ENCODE data around the gene PHACTR3. TPM values are rescaled to one million over a fixed set of nuclear protein-coding genes. Genes with fewer than 3 reads are reported as not detected.

The PHACTR3 gene
- total RNA-seq, 4 donors from 2014 or later, result 2.4 to 12.8 (median 9.7) TPM

- Histone ChIP-seq H3K36me3 (no peaks in the 10 kb centered on the region), H3K27me3 (peaks cover 7% of the 10 kb centered on the region), H3K27ac (no peak overlapping the region), H3K9me3 (no peaks in the 10 kb centered on the region), H3K4me1 (no peaks in the 10 kb centered on the region), H3K4me3 (no peak overlapping the region)
- TF ChIP-seq POLR2A (IDR thresholded peaks at IDR 0.05) (no peak), EP300 (IDR thresholded peaks at IDR 0.05) (no peak), POLR2AphosphoS5 (IDR thresholded peaks at IDR 0.05) (no peak)
- TF ChIP-seq, protein P1, sequence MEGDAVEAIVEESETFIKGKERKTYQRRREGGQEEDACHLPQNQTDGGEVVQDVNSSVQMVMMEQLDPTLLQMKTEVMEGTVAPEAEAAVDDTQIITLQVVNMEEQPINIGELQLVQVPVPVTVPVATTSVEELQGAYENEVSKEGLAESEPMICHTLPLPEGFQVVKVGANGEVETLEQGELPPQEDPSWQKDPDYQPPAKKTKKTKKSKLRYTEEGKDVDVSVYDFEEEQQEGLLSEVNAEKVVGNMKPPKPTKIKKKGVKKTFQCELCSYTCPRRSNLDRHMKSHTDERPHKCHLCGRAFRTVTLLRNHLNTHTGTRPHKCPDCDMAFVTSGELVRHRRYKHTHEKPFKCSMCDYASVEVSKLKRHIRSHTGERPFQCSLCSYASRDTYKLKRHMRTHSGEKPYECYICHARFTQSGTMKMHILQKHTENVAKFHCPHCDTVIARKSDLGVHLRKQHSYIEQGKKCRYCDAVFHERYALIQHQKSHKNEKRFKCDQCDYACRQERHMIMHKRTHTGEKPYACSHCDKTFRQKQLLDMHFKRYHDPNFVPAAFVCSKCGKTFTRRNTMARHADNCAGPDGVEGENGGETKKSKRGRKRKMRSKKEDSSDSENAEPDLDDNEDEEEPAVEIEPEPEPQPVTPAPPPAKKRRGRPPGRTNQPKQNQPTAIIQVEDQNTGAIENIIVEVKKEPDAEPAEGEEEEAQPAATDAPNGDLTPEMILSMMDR (IDR thresholded peaks at IDR 0.05), result no peak
- peak; percentile 36 to 64 for DNase-seq (ENCODE audit: low spot score in 2 of 2)
- WGBS, result 50% methylated on average over 2 of the region's 8 CpGs
Measured at GRCh38 chr20:59776059-59776603, 171.8 kb downstream of the PHACTR3 start.

DNA sequence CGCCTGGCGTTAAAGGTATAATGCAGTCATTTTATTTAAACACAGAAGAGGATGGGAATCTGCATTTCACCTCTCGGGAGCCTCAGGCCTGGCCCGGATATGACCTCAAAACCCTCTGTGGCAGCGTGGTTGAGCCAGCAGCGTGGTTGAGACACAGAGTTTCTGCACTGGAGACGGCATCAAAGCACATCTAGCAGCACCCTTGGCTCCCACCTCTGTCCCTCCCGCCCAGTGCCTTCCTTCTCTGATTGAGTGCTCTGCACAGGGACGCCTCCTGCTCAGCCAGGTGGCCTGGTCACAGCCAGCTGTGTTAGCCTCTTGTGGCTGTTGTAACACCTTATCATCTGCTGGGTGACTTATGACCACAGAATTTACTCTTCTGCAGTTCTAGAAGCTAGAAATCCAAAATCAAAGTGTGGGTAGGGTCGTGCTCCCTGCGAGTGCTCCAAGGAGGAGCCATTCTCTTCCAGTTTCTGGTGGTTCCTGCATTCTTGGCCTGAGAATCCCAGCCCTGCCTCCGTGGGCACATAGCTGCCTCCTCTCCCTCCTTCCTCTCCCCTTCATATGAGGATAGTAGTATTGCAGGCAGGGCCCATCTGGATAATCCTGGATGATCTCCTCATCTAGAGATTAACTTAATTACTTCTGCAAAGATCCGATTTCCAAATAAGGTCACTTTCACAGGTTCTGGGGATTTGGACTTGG is 172.4 kb downstream of the PHACTR3 start:
- 80% methylated on average over 7 of the region's 13 CpGs for WGBS

GRCh38 chr20:59777331-59777725 is 173.0 kb downstream of the PHACTR3 start:
- Histone ChIP-seq H3K9me3 (no peaks in the 10 kb centered on the region), H3K27ac (no peak overlapping the region), H3K4me1 (no peaks in the 10 kb centered on the region), H3K36me3 (no peaks in the 10 kb centered on the region), H3K27me3 (peaks cover 5% of the 10 kb centered on the region), H3K4me3 (no peak overlapping the region)
- WGBS, result 78% methylated on average over 3 of the region's 3 CpGs
- no peak for TF ChIP-seq EP300 (IDR thresholded peaks at IDR 0.05)
- DNase-seq (ENCODE audit: low spot score in 2 of 2), result peak in 1 of 2 donors; percentile 9

More for the DNA sequence above, 172.4 kb downstream of the PHACTR3 start:
- TF ChIP-seq POLR2AphosphoS5 (IDR thresholded peaks at IDR 0.05), result no peak
- no peak for TF ChIP-seq EP300 (IDR thresholded peaks at IDR 0.05)
- no peak for TF ChIP-seq POLR2A (IDR thresholded peaks at IDR 0.05)
- TF ChIP-seq, protein P1 (IDR thresholded peaks at IDR 0.05), result no peak
- Histone ChIP-seq H3K27me3 (peaks cover 5% of the 10 kb centered on the region), H3K4me1 (no peaks in the 10 kb centered on the region), H3K9me3 (no peaks in the 10 kb centered on the region), H3K27ac (no peak overlapping the region), H3K4me3 (no peak overlapping the region), H3K36me3 (no peaks in the 10 kb centered on the region)
- DNase-seq (ENCODE audit: low spot score in 2 of 2), result peak in 1 of 2 donors; percentile 47

DNA sequence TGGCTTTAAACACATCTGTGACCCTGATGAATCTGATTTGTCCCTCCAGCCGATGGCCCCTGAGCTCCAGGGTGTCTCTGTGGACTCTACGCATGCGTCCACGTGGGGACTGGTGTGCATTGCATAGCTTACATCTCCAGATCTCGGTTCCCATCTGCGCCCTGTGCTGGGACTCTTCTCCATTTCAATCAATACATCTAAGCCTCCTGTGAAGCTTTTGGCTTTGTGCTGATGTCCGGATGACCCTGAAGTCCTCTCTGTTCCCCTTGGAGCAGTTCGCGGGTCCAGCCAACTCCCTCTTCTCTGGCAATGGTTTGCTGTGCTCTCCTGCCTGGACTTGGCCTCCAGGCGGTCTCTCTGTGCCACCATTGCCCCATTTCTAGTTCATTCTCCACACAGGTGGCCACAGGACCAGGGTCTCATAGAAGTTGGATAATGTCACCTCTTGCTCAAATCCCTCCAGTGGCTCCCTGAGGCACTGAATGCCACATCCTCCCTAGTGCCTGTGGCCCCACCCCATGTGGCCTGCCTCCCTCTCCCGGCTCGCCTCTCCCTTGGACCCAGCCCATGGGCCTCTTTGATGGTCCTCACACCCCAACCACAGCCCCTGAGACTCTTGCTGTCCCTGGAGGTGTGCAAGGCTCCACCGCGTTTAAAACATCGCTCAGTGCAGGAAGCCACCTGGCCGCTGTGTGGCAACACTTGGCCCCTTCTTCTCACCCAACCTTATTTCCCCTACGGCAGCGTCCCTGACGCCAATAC is 173.7 kb downstream of the PHACTR3 start:
- no peak for TF ChIP-seq EP300 (IDR thresholded peaks at IDR 0.05)
- TF ChIP-seq POLR2A (IDR thresholded peaks at IDR 0.05), result no peak
- TF ChIP-seq, protein P1 (IDR thresholded peaks at IDR 0.05), result no peak
- no peak for TF ChIP-seq POLR2AphosphoS5 (IDR thresholded peaks at IDR 0.05)
- Histone ChIP-seq H3K27ac (no peak overlapping the region), H3K36me3 (no peaks in the 10 kb centered on the region), H3K27me3 (peaks cover 5% of the 10 kb centered on the region), H3K4me1 (no peaks in the 10 kb centered on the region), H3K4me3 (no peak overlapping the region), H3K9me3 (no peaks in the 10 kb centered on the region)
- 88% methylated on average over 18 of the region's 19 CpGs for WGBS
- DNase-seq (ENCODE audit: low spot score in 2 of 2), result peak in 1 of 2 donors; percentile 46

DNA sequence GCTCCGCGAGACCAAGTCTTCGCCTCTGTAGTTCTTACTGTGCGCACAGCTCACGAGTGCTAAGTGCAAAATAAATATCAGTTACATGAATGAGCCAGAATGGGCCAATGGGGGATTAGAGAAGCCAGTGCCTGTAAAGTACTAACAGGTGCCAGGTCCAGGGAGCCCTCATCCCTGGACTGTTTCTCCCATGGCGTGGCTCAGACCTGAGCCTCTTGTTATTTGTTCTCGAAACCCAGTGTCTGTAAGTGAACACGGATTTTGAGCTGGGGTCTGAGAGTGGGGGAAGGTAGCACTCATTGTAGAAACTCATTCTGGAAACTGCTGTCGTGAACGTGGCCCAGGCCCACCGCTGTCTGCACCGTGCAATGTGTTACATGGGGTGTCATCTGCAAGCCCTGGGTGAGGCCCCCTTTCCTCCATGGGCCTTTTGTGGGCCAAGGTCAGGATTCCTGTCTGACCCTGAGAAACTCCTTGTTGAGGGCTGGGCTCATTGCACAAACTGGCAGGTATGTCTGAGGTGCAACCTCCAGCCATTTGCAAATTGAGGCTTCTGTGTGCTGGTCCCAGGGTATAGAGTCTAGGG is 174.4 kb downstream of the PHACTR3 start:
- DNase-seq (ENCODE audit: low spot score in 2 of 2), result peak in 1 of 2 donors; percentile 28
- WGBS, result 94% methylated on average over 12 of the region's 12 CpGs
- TF ChIP-seq POLR2AphosphoS5 (IDR thresholded peaks at IDR 0.05) (no peak), EP300 (IDR thresholded peaks at IDR 0.05) (no peak), POLR2A (IDR thresholded peaks at IDR 0.05) (no peak)
- TF ChIP-seq, protein P1 (IDR thresholded peaks at IDR 0.05), result no peak
- no peaks in the 10 kb centered on the region for H3K9me3 ChIP-seq
- H3K4me3 ChIP-seq, result no peak overlapping the region
- no peaks in the 10 kb centered on the region for H3K4me1 ChIP-seq
- H3K27ac ChIP-seq, result no peak overlapping the region
- no peaks in the 10 kb centered on the region for H3K36me3 ChIP-seq
- peaks cover 5% of the 10 kb centered on the region for H3K27me3 ChIP-seq

All from suprapubic skin (tissue), 4 donors.